Astrocyte of the spinal cord (primary cell): ENCODE results near the gene C7orf33.
A peak's percentile ranks its signal among the peaks of the same experiment; 100 is the strongest.
"Not testable (repeated sequence)": the region's sequence is repeated elsewhere in the genome, so short reads cannot be mapped to it uniquely, and the experiment has no call there.

ENCODE experiments used
- DNase-seq: peaks from one replicate; pipeline ENCODE4 v3.0.0; 2011; ENCODE audit warnings: low read depth, low spot score
- H3K4me3 ChIP-seq: 2 replicates; pipeline ENCODE4 v1.5.1; 2011; ENCODE audit warnings: low read depth, mild to moderate bottlenecking, low read length, moderate library complexity
- CTCF ChIP-seq: IDR thresholded peaks from 2 replicates; pipeline ENCODE4 v1.5.1; 2012; ENCODE audit warnings: low read depth, mild to moderate bottlenecking, low read length, inconsistent platforms
- in situ Hi-C: cut with HindIII; loops from 2 replicates; pipeline ENCODE4 v1.10.0; 2017; ENCODE audit warnings: low sequenced_read_pairs

C7orf33 gene

GRCh38 chr7:148566736-148567135 is 23.8 kb upstream of the C7orf33 start:
- no peak for DNase-seq
- in situ Hi-C loops = no loop called here
- H3K4me3 ChIP-seq = no peak overlapping the region
- no peak for TF ChIP-seq CTCF

GRCh38 chr7:148567524-148567923 is 23.0 kb upstream of the C7orf33 start:
- TF ChIP-seq CTCF = no peak
- no peak for DNase-seq
- in situ Hi-C loops = no loop called here
- no peak overlapping the region for H3K4me3 ChIP-seq

GRCh38 chr7:148570510-148570909 is 20.1 kb upstream of the C7orf33 start:
- in situ Hi-C loops = no loop called here
- H3K4me3 ChIP-seq = no peak overlapping the region
- DNase-seq = no peak
- TF ChIP-seq CTCF = no peak

GRCh38 chr7:148570973-148571372 is 19.6 kb upstream of the C7orf33 start:
- DNase-seq, in situ Hi-C loops, H3K4me3 ChIP-seq: not testable (repeated sequence)

GRCh38 chr7:148571381-148571780 is 19.2 kb upstream of the C7orf33 start:
- no peak for DNase-seq
- TF ChIP-seq CTCF = no peak
- no peak overlapping the region for H3K4me3 ChIP-seq
- in situ Hi-C loops = no loop called here

- no peak overlapping the region for H3K4me3 ChIP-seq
- no peak for DNase-seq
- TF ChIP-seq CTCF = no peak
- in situ Hi-C loops = no loop called here
Observed at GRCh38 chr7:148572067-148572522, 18.5 kb upstream of the C7orf33 start.

GRCh38 chr7:148573581-148573980 is 17.0 kb upstream of the C7orf33 start:
- DNase-seq, H3K4me3 ChIP-seq, in situ Hi-C loops: not testable (repeated sequence)

GRCh38 chr7:148575640-148576411 is 14.7 kb upstream of the C7orf33 start:
- no peak overlapping the region for H3K4me3 ChIP-seq
- TF ChIP-seq CTCF = peak; percentile 88
- in situ Hi-C loops = no loop called here
- peak; percentile 60 for DNase-seq
